GM21576 (cell line): ENCODE results near the gene SLC7A5.
"Not testable (repeated sequence)": the region's sequence is repeated elsewhere in the genome, so short reads cannot be mapped to it uniquely, and the experiment has no call there.

Source experiments
- ATAC-seq: cut with Tn5 transposase; IDR thresholded peaks from one replicate; pipeline ENCODE4 v1.9.1; 2021; ENCODE audit warnings: mild to moderate bottlenecking, moderate library complexity; ENCODE audit not compliant: unreplicated experiment

SLC7A5 gene

DNA sequence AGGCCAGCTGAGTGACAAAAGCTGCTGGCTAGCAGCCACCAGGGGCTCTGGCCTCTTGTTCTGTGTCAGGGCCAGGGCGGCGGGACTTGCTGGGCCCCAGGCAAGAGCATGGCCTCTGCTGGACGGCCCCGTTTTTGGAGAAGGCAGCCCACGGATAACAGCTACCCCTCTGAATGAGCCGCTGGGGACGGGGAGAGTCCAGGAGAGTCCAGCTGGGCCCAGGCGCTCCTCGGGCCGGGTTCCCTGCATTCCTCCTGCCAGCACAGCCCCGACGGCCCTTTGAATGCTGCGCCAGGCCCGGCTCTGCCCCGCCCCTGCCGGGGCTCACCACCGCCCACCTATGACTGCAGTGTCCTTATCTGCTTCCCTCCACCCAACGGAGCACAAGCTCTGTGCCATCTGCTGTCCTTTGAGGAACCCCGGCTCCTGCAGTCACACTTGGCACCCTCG, 33.4 kb downstream of the SLC7A5 start:
- ATAC-seq = no peak

DNA sequence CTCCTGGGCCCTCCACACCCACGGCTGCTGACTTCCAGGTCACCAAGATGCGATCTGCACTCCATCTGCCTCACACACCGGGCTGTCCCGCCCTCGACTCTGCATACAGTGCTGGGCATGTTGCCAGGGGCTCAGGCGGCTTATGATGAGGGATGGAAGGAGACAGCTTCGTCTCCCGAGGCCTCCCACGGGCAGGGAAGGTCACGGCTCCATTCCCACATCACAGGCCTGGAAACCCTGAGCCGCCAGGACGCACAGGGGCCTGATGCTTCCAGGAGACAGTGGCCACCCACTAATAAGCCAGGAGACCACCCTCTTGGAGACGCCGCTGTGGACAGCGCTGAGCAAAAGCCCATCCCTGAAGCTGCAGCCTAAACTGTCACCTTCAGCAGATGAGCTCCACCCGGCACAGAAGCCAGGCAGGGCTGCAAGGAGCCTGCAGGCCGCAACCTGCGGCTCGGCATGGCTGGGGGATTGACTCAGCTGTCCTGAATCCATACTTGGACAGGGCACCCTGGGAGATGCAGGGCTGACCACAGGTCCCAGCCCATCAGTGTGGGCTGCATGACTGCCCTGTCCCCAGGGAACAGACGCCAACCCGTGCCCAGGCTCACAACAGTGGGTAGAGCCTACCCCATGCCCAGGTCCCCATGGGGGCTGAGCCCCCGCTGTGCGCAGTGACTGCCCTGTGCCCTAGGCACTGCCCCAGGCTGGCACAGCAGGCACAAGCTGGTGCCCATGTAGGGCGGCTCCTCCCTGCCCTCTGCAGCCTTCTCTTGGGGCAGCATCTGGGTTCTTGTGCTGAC, 34.4 kb downstream of the SLC7A5 start:
- no peak for ATAC-seq

- ATAC-seq = no peak
These were observed 35.2 kb downstream of the SLC7A5 start for GRCh38 chr16:87834005-87834667.

DNA sequence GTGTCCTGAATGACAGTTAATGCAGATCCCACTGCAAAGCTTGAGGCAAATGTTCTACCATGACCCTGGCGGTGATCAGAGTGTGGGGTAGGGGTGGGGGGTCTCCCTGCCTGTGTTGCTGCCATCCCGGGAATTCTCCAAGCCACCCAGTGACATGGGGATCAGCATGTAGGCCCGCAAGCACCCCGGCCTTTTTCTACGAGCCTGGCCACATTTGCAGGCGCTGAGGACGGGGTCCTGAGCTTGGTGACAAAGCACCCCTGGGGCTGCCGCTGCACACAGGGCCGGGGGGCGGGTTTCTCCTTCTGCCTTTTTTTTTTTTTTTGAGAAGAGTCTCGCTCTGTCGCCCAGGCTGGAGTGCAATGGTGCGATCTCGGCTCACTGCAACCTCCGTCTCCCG, 35.8 kb downstream of the SLC7A5 start:
- no peak for ATAC-seq

DNA sequence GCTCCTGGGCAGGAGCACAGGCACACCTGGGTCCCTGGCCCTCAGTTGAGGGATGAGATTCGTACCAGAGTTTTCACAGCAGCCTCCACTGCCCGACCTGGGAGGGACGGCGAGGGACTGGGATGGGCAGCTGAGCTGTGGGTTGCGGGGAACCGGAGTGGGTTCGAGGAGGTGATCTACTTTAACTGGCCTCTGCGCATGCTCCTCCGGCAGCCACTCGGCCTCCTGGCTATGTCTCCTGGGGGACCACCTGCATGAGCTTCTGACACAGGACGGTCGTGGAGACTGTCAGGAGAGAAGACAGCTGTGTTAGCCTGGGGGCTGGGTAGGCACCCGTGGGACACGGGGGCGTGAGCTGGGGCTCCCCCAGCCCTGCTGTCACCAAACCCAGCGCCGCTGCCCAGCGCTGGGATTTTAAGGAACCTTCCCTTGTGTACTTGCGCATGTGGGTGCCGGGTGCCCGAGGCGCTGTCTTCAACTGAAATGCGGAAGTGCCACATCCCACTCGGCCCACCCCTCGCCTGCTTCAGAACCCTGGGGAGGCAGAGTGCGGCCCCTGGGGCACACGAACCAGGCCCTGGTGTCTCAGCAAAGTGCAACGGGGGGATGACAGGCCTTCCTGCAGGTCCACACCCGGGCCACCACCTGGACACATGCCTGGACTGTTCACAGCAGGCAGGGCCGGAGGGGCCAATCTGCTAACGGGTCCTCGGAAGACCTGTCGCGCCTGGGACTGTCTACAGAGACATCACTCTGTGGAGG, 36.4 kb downstream of the SLC7A5 start:
- ATAC-seq = no peak

DNA sequence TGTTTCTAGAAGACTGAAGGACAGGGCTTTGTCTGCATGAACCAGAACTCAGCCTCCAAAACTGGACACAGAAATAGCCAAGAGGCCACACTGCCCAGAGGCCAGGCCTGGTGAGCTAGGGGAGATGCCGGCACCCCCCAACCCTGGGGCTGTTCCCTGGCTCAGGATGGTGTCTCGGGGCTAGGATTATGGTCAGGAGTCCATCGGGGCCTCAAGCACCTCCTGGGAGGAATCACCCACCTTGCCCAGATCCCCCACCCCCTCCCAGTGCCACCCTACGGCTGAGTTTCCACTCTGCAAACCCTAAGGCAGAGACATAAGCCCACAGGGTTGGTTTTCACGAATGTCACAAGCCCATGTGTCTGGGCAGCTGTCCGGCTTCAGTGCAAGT, 37.2 kb downstream of the SLC7A5 start:
- ATAC-seq = no peak

- no peak for ATAC-seq
These were observed 37.7 kb downstream of the SLC7A5 start for GRCh38 chr16:87831421-87832136.

GRCh38 chr16:87830673-87831420, 38.5 kb downstream of the SLC7A5 start:
- no peak for ATAC-seq

DNA sequence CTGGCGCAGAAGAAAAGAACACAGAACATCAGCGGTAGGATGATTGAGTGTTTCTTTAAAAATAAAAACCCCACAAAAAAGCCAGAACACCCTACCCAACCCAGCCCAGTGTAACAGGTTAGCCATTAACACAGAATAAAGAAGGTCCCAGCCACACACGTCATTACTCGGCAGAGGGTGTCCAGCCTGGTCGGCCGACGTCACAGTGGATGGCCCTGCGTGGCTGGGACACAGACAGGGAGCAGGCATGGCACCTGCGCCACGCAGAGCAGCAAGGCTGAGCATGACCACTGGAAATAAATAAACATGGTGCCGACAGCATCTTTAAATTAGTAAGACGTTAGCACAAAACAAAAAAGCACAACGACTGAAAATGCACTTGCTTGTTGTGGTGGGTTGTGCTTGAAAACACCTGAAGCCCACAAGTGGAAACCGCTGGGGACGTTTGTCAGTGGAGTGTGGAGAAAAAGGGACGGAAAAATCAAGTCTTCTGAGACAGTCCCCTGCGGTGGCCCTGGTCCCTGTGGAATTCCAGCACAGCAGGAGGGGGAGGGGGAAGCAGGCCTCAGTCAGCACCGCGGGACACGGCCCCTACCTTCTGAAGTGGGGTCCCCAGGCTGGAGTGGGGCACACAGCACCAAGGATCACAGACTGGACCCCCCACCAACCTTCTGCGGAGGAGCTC, 39.2 kb downstream of the SLC7A5 start:
- ATAC-seq = no peak

DNA sequence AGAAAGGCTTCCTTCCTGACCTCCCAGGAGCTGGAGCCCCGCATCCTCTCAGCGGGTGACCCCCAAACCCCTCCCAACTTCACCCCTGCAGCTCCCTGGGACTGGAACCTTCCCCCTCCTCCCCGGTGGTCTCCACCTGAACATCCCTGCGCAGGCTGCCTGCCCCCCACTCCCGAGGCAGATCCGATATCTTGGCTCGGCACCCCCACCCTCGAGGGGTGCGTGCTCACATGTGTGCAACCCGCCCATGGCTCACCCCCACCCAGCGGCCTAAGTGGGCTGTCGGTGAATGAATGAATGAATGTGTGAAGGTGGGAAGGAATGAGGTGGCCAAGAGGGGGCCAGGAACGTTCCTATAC, 39.7 kb downstream of the SLC7A5 start:
- no peak for ATAC-seq

GRCh38 chr16:87828907-87829621, 40.2 kb downstream of the SLC7A5 start:
- ATAC-seq = no peak

- ATAC-seq = no peak
These were observed 41.0 kb downstream of the SLC7A5 start for GRCh38 chr16:87828071-87828906.

DNA sequence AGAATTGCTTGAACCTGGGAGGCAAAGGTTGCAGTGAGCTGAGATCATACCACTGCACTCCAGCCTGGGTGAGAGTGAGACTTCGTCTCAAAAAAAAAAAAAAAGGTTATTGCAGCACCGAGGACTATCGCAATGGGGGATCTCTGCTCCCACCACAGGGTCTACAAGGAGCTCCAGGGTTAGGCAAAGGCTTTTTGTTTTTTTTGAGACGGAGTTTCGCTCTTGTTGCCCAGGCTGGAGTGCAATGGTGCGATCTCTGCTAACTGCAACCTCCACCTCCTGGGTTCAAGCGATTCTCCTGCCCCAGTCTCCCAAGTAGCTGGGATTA, 41.8 kb downstream of the SLC7A5 start:
- not testable (repeated sequence) for ATAC-seq

GRCh38 chr16:87826798-87827587, 42.3 kb downstream of the SLC7A5 start:
- ATAC-seq = no peak

GRCh38 chr16:87826407-87826797, 42.9 kb downstream of the SLC7A5 start:
- not testable (repeated sequence) for ATAC-seq

DNA sequence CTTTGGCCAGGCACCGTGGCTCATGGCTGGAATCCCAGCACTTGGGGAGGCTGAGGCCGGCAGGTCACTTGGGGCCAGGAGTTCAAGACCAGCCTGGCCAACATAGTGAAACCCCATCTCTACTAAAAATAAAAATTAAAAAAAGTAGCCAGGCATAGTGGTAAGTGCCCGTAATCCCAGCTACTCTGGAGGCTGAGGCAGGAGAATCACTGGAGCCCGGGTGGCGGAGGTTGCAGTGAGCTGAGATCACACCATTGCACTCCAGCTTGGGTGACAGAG, 43.5 kb downstream of the SLC7A5 start:
- ATAC-seq = not testable (repeated sequence)

- ATAC-seq = no peak
These were observed 44.1 kb downstream of the SLC7A5 start for GRCh38 chr16:87824991-87825841.
